Esophagus (tissue), 2 donors: ENCODE data around the gene DCANP1. TPM values are rescaled to one million over a fixed set of nuclear protein-coding genes. Genes with fewer than 3 reads are reported as not detected.

Experiments used
- H3K27ac ChIP-seq, 2 donors: one replicate each; pipeline ENCODE4 v1.5.1; 2013; ENCODE audit warnings: low read depth in 2 of 2, mild to moderate bottlenecking in 2 of 2, inconsistent platforms in 1 of 2, low read length in 1 of 2, moderate library complexity in 1 of 2
- H3K27me3 ChIP-seq, 2 donors: one replicate each; pipeline ENCODE4 v1.6.1; 2013; ENCODE audit warnings: low read length in 2 of 2, control low read depth in 1 of 2, mild to moderate bottlenecking in 1 of 2; ENCODE audit not compliant: insufficient read depth in 2 of 2, control insufficient read depth in 1 of 2
- H3K36me3 ChIP-seq, 2 donors: one replicate each; pipeline ENCODE4 v1.6.1; 2013; ENCODE audit warnings: low read length in 1 of 2; ENCODE audit not compliant: control insufficient read depth in 2 of 2, insufficient read depth in 2 of 2
- H3K4me1 ChIP-seq, 2 donors: one replicate each; pipeline ENCODE4 v1.6.1; 2013; ENCODE audit warnings: low read length in 1 of 2; ENCODE audit not compliant: control insufficient read depth in 2 of 2, insufficient read depth in 2 of 2
- H3K4me3 ChIP-seq, 2 donors: one replicate each; pipeline ENCODE4 v1.5.1; 2013; ENCODE audit warnings: low read length in 2 of 2, mild to moderate bottlenecking in 2 of 2, low read depth in 1 of 2, moderate library complexity in 1 of 2
- H3K9me3 ChIP-seq, 2 donors: one replicate each; pipeline ENCODE4 v1.6.1; 2013; ENCODE audit warnings: mild to moderate bottlenecking in 2 of 2, low read depth in 1 of 2, low read length in 1 of 2, moderate library complexity in 1 of 2; ENCODE audit not compliant: control insufficient read depth in 2 of 2, insufficient read depth in 1 of 2
- WGBS, 2 donors: extraction: QIAGEN DNeasy Blood & Tissue Kit; methylation state at CpG; one replicate each; pipeline ENCODE4 v1.1.7; 2013; 5-methylcytosine and 5-hydroxymethylcytosine counted together
- polyA plus RNA-seq, 2 donors: library from polyadenylated mRNA; stranded (reverse); fragments of 200-250 nt; gene quantifications; one replicate each; pipeline ENCODE4 v1.2.3, GENCODE V29; 2013
- donor health status: healthy with polysubstance abuse.
- donor health status: Bipolar disorder and iron deficiency.

DCANP1 gene
- polyA plus RNA-seq, 2 donors, result 0.04 to 0.20 TPM

GRCh38 chr5:135481909-135482311 is 34.8 kb upstream of the DCANP1 start:
- H3K27me3 ChIP-seq, result no peaks in the 10 kb centered on the region
- no peak overlapping the region for H3K27ac ChIP-seq
- no peaks in the 10 kb centered on the region for H3K4me1 ChIP-seq
- H3K36me3 ChIP-seq, result no peaks in the 10 kb centered on the region
- H3K4me3 ChIP-seq, result no peak overlapping the region
- no peaks in the 10 kb centered on the region for H3K9me3 ChIP-seq
- 88 to 94% methylated on average over 4 of the region's 4 CpGs for WGBS, 2 donors

GRCh38 chr5:135481387-135481786 is 34.2 kb upstream of the DCANP1 start:
- Histone ChIP-seq H3K4me1 (no peaks in the 10 kb centered on the region), H3K4me3 (no peak overlapping the region), H3K27ac (no peak overlapping the region), H3K9me3 (no peaks in the 10 kb centered on the region), H3K36me3 (no peaks in the 10 kb centered on the region), H3K27me3 (no peaks in the 10 kb centered on the region)
- 54 to 66% methylated on average over 5 of the region's 5 CpGs for WGBS, 2 donors

- no peaks in the 10 kb centered on the region for H3K36me3 ChIP-seq
- no peaks in the 10 kb centered on the region for H3K9me3 ChIP-seq
- WGBS, 2 donors, result 86 to 89% methylated on average over 5 of the region's 5 CpGs
- H3K27ac ChIP-seq, result no peak overlapping the region
- H3K4me3 ChIP-seq, result no peak overlapping the region
- H3K27me3 ChIP-seq, result no peaks in the 10 kb centered on the region
- no peaks in the 10 kb centered on the region for H3K4me1 ChIP-seq
Observed at GRCh38 chr5:135480511-135480910, 33.4 kb upstream of the DCANP1 start.

GRCh38 chr5:135478938-135479337 is 31.8 kb upstream of the DCANP1 start:
- H3K9me3 ChIP-seq, result no peaks in the 10 kb centered on the region
- no peaks in the 10 kb centered on the region for H3K27me3 ChIP-seq
- H3K4me1 ChIP-seq, result no peaks in the 10 kb centered on the region
- no peak overlapping the region for H3K4me3 ChIP-seq
- WGBS, 2 donors, result 88% methylated on average over 4 of the region's 4 CpGs
- no peak overlapping the region for H3K27ac ChIP-seq
- no peaks in the 10 kb centered on the region for H3K36me3 ChIP-seq

- H3K27me3 ChIP-seq, result no peaks in the 10 kb centered on the region
- no peaks in the 10 kb centered on the region for H3K36me3 ChIP-seq
- 69 to 75% methylated on average over 14 of the region's 14 CpGs for WGBS, 2 donors
- H3K4me1 ChIP-seq, result no peaks in the 10 kb centered on the region
- H3K9me3 ChIP-seq, result no peaks in the 10 kb centered on the region
- H3K4me3 ChIP-seq, result no peak overlapping the region
- H3K27ac ChIP-seq, result no peak overlapping the region
Observed at GRCh38 chr5:135477613-135478066, 30.5 kb upstream of the DCANP1 start.

GRCh38 chr5:135476615-135477581 is 29.8 kb upstream of the DCANP1 start:
- no peaks in the 10 kb centered on the region for H3K4me1 ChIP-seq
- H3K4me3 ChIP-seq, result no peak overlapping the region
- H3K27ac ChIP-seq, result no peak overlapping the region
- H3K9me3 ChIP-seq, result no peaks in the 10 kb centered on the region
- no peaks in the 10 kb centered on the region for H3K27me3 ChIP-seq
- H3K36me3 ChIP-seq, result no peaks in the 10 kb centered on the region
- 52 to 70% methylated on average over 24 of the region's 24 CpGs for WGBS, 2 donors

GRCh38 chr5:135473956-135474670 is 27.0 kb upstream of the DCANP1 start:
- Histone ChIP-seq H3K36me3 (no peaks in the 10 kb centered on the region), H3K4me3 (no peak overlapping the region), H3K27me3 (no peaks in the 10 kb centered on the region), H3K9me3 (no peaks in the 10 kb centered on the region), H3K27ac (no peak overlapping the region), H3K4me1 (no peaks in the 10 kb centered on the region)
- 80 to 87% methylated on average over 12 of the region's 12 CpGs for WGBS, 2 donors

GRCh38 chr5:135472141-135472540 is 25.0 kb upstream of the DCANP1 start:
- no peaks in the 10 kb centered on the region for H3K4me1 ChIP-seq
- H3K4me3 ChIP-seq, result no peak overlapping the region
- 78 to 80% methylated on average over 5 of the region's 5 CpGs for WGBS, 2 donors
- no peaks in the 10 kb centered on the region for H3K9me3 ChIP-seq
- no peaks in the 10 kb centered on the region for H3K36me3 ChIP-seq
- no peaks in the 10 kb centered on the region for H3K27me3 ChIP-seq
- H3K27ac ChIP-seq, result no peak overlapping the region

GRCh38 chr5:135471726-135472125 is 24.6 kb upstream of the DCANP1 start:
- H3K4me1 ChIP-seq, result no peaks in the 10 kb centered on the region
- no peak overlapping the region for H3K27ac ChIP-seq
- no peaks in the 10 kb centered on the region for H3K27me3 ChIP-seq
- no peak overlapping the region for H3K4me3 ChIP-seq
- H3K9me3 ChIP-seq, result no peaks in the 10 kb centered on the region
- H3K36me3 ChIP-seq, result no peaks in the 10 kb centered on the region
- 71 to 87% methylated on average over 4 of the region's 4 CpGs for WGBS, 2 donors
